ENCODE data around the gene SLC6A13.
A peak's percentile ranks its signal among the peaks of the same experiment; 100 is the strongest.
"Not testable (repeated sequence)": the region's sequence is repeated elsewhere in the genome, so short reads cannot be mapped to it uniquely, and the experiment has no call there.

SLC6A13 gene

DNA sequence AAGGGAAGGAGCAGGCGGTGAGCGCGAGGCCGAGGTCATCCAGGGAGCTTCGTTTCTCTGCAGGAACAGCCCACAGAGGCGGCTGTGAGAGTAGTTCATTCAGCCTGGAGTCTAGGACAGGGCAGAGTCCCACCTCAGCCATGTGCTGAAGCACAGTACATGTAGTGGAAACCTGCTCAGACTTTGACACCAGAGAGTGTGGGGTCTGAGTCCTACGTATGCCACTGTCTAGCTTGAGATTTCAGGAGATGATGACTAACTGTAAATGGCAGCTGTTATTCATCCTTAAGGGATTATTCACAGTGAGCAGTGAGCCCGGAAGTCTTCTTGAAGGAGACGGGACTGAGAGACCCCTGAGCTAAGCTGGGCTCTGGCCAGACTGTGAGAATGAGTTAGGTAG, 938 bp upstream of the SLC6A13 start:
- no peak for DNase-seq

GRCh38 chr12:262113-262512, 523 bp downstream of the SLC6A13 start:
- no peak for DNase-seq

GRCh38 chr12:257521-258321, 4.9 kb downstream of the SLC6A13 start:
- no peak for DNase-seq

DNA sequence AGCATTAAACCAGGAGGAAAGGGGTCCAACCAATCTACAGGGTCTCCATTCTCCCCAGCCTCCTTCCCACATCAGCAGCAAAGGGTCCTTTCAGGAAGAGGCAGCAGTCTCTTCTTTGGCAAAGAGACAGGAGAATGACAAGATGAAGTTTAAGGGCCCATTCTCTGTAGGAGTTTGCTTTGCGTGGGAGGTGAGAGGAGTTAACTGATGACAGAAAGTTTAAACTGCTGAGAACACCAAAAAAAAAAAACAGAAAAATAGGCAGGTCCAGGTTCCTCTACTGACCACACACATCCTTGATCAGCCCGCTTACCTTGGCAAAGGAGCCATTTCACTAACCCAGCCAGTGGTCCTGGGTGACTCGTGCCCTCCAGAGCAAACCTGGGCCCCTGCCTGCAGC, 5.7 kb downstream of the SLC6A13 start:
- DNase-seq = no peak

- no peak for DNase-seq
Measured at GRCh38 chr12:256225-256624, 6.4 kb downstream of the SLC6A13 start.

DNA sequence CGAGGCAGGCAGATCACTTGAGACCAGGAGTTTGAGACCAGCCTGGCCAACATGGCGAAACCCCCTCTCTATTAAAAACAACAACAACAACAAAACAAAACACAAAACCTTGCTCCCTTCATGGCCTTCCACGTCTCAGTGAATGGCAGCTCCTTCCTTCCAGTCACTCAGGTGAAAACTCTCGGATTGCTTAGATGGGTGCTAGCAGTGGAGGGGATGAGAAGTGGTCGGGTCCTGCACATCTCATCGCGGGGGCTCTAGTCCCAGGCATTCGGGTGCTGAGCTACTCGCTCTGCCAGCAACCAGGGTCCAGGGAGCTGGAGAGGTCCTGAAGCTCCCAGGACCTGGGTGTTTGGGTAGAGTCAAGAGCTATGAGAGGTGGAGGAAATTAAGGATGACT, 7.7 kb downstream of the SLC6A13 start:
- no peak for DNase-seq

GRCh38 chr12:254039-254438, 8.6 kb downstream of the SLC6A13 start:
- no peak for DNase-seq

- DNase-seq = no peak
Measured at GRCh38 chr12:253116-253831, 9.4 kb downstream of the SLC6A13 start.

GRCh38 chr12:252636-253035, 10.0 kb downstream of the SLC6A13 start:
- peak in 1 of 2 experiments; percentile 10 for DNase-seq

DNA sequence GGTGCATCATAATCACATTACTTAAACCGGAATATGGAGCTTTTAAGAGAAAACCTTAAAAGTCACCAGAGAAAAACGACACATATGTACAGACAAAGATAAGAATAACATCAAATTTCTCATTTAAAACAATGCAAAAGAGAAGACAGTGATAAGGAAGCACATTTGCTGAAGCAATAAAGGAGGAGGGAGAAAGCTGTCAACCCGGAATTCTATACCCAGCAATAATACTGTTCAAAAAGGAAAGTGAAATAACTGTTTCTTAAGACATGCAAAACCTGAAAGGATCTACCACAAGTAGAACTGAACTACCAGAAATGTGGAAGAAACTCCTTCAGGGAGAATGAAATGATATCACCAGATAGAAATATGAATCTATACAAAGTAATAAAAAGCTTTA, 15.4 kb downstream of the SLC6A13 start:
- DNase-seq = no peak

- DNase-seq = no peak
Measured at GRCh38 chr12:243381-243780, 19.3 kb downstream of the SLC6A13 start.

DNA sequence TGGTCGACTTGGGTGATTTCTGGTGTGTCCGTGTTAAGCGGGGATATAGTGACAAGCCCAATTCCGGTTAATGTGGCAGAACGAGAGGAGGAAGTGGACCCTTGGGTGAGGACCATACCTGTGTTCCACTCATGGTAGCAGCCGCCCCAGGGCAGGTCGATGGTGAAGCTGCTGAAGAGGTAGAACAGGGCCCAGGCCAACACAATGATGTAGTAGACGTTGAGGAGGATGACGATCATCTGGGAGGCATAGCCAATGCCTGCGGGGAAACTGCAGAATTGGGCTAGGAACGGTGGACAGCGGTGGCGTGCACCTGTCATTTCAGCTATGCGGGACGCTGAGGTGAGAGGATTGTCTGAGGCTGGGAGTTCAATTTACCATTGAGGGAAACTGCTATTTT, 20.1 kb downstream of the SLC6A13 start:
- no peak for DNase-seq

- DNase-seq = no peak
Measured at GRCh38 chr12:241266-241665, 21.4 kb downstream of the SLC6A13 start.

DNA sequence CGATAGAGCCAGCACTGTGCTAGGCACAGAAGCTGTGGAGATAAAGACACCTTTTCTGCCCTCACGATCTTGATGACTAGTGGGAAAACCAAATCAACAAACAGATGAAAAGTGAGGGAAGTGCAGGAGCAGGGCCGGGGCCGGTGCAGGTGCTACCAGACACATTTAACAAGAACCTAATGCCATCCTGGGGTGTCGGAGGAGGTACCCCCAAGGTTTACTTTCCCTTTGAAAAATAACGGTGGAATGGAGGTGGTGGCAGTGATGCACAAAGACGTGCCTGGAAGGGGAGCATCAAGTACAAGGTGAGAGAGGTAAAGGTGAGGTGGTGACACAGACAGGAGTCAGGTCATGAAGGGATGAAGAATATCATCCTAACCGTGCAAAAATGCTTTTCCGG, 22.1 kb downstream of the SLC6A13 start:
- no peak for DNase-seq

DNA sequence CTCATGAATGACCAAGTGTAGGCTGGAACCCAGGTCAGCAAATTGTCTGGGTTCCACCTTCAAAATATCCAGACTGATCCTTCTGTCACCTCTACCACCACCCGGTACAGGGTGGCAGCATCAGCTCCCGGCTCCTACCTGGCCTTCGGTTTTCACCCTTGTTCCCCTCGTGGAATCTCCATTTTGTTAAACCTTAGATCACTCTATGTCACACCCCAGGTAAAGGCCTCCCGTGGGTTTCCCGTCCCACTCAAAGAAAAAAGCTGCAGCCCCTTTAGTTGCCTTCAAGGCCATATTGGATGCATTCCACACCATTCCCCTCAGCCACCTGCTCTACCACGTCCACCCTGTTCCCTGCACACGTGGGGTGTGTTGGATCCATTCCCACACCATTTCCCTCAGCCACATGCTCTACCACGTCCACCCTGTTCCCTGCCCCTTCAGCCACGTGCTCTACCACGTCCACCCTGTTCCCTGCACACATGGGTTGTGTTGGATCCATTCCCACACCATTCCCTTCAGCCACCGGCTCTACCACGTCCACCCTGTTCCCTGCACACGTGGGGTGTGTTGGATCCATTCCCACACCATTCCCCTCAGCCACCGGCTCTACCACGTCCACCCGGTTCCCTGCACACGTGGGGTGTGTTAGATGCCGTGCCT, 23.8 kb downstream of the SLC6A13 start:
- DNase-seq = no peak

DNA sequence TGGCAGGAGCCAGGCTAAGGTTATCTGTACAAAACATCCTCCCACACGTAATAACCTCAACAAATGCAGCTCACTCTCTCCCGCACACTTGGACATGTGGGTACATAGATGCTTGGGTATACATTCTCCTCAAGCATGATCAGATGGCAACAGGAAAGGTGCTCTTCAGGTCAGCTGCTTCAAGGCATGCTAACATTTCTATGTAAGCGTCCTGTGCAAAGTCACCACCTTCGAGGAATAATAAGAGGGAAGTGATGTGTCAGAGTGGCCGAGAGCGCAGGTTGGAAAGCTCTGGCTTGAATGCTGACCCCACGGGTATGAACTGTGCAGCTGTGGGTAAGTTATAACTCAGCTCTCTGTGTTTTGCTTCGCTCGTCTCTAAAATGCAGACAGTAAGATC, 24.5 kb downstream of the SLC6A13 start:
- no peak for DNase-seq

GRCh38 chr12:237026-237815, 25.4 kb downstream of the SLC6A13 start:
- no peak for DNase-seq

DNA sequence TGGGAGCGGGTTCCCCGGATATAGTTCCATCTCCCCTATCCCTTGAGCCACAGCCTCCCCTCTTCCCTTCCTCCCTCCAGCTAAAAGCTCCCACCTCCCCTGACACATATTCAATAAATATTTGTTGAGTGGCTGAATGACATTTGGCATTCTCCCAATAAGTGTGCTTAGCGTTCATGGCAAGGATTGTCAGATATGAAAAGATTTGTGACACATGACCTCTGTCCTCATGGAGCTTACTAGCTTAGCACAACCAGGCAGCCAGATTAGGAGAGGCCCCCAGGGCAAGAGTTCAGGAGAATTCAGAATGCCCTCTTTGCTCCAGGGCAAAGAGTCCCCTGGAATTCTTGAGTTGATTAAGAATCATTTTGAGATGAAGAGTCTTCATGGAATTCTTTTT, 26.2 kb downstream of the SLC6A13 start:
- DNase-seq = no peak

DNA sequence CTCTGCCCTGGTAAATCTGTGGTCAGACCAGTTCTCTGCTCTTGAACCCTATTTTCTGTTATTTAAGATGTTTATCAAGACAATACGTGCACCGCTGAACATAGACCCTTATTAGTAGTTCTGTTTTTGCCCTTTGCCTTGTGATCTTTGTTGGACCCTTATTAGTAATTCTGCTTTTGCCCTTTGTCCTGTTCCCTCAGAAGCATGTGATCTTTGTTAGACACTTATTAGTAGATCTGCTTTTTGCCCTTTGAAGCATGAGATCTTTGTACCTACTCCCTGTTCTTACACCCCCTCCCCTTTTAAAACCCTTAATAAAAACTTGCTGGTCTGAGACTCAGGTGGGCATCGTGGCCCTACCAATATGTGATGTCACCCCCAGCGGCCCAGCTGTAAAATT, 26.7 kb downstream of the SLC6A13 start:
- DNase-seq = not testable (repeated sequence)

- no peak for DNase-seq
Measured at GRCh38 chr12:234891-235415, 27.7 kb downstream of the SLC6A13 start.

GRCh38 chr12:234019-234418, 28.6 kb downstream of the SLC6A13 start:
- DNase-seq = no peak

DNA sequence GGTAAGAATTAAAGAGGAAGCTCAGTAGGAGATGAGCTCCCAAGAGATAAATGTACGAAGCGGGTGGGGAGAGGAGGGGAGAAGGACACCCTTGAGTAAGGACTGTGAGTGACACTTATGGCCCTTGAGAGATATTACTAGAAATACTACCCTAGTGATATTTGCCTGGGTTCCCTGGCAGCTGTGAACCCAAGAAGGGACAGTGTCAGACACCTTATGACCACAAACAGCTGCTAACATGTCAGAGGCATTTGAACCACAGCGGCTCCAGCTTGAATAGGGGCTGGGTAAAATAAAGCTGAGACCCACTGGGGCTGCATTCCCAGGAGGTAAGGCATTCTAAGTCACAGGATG, 29.0 kb downstream of the SLC6A13 start:
- DNase-seq = no peak
